CD4-positive, alpha-beta T cell (primary cell): Measurements from ENCODE around the gene ACSF2. TPM values are rescaled to one million over a fixed set of nuclear protein-coding genes. Genes with fewer than 3 reads are reported as not detected.
"Not testable (repeated sequence)": the region's sequence is repeated elsewhere in the genome, so short reads cannot be mapped to it uniquely, and the experiment has no call there.

ENCODE experiments used
- ATAC-seq: fragments of 200-7000 bp; cut with Tn5 transposase; one replicate; pipeline ENCODE4 v1.10.0; 2022; ENCODE audit warnings: mild to moderate bottlenecking; ENCODE audit not compliant: poor library complexity
- CTCF ChIA-PET: fragments of 350-600 bp; sonication (Branson Sonifier 250); formaldehyde crosslinking; loops from one replicate; lab custom pipeline; 2021; ENCODE audit warnings: antibody characterized with exemption, inconsistent platforms; lab: Charles Lee
- POLR2A ChIA-PET: fragments of 350-600 bp; sonication (Branson Sonifier 250); formaldehyde crosslinking; loops from one replicate; lab custom pipeline; 2021; ENCODE audit warnings: antibody characterized with exemption, inconsistent platforms; lab: Charles Lee
- DNase-seq, 14 experiments: peaks; one replicate each; pipeline ENCODE4 v3.0.0-alpha.2; 2013 to 2020; ENCODE audit warnings: mixed read lengths in 2 of 14
- H3K27ac ChIP-seq, 2 donors: one replicate each; pipeline versions ENCODE4 v1.5.1 to v1.7.0; 2013; ENCODE audit warnings: low read length in 2 of 2, low read depth in 1 of 2, mild to moderate bottlenecking in 1 of 2
- H3K27me3 ChIP-seq, 2 experiments: 1 replicate in 1 of 2; 2 replicates in 1 of 2; pipeline versions ENCODE4 v1.6.1 to v1.7.0; 2013; ENCODE audit warnings: low read length in 2 of 2, control low read depth in 1 of 2, mild to moderate bottlenecking in 1 of 2, moderate library complexity in 1 of 2; ENCODE audit not compliant: insufficient read depth in 2 of 2, control insufficient read depth in 1 of 2
- H3K36me3 ChIP-seq: one replicate; pipeline ENCODE4 v1.6.1; 2013; ENCODE audit warnings: low read length, control low read depth; ENCODE audit not compliant: insufficient read depth
- H3K4me1 ChIP-seq: one replicate; pipeline ENCODE4 v1.6.1; 2013; ENCODE audit warnings: low read length, control low read depth; ENCODE audit not compliant: insufficient read depth
- H3K4me3 ChIP-seq: one replicate; pipeline ENCODE4 v1.5.1; 2013; ENCODE audit warnings: mild to moderate bottlenecking, low read length, moderate library complexity
- H3K9me3 ChIP-seq, 2 experiments: 1 replicate in 1 of 2; 2 replicates in 1 of 2; pipeline versions ENCODE4 v1.6.1 to v1.7.0; 2013; ENCODE audit warnings: low read length in 2 of 2, mild to moderate bottlenecking in 2 of 2, control low read depth in 1 of 2, moderate library complexity in 1 of 2; ENCODE audit not compliant: control insufficient read depth in 1 of 2, insufficient read depth in 1 of 2
- H3K27ac Mint-ChIP-seq: one replicate; pipeline ENCODE4 v1.8.0; 2020; ENCODE audit warnings: mixed read lengths
- H3K27me3 Mint-ChIP-seq: one replicate; pipeline ENCODE4 v1.8.0; 2021; ENCODE audit warnings: mixed read lengths
- H3K36me3 Mint-ChIP-seq: one replicate; pipeline ENCODE4 v1.8.0; 2021; ENCODE audit warnings: low read depth, mixed read lengths
- H3K4me1 Mint-ChIP-seq: one replicate; pipeline ENCODE4 v1.8.0; 2021; ENCODE audit warnings: low read depth, mixed read lengths
- H3K4me3 Mint-ChIP-seq: one replicate; pipeline ENCODE4 v1.8.0; 2020; ENCODE audit warnings: mild to moderate bottlenecking, mixed read lengths
- H3K9me3 Mint-ChIP-seq: one replicate; pipeline ENCODE4 v1.8.0; 2020; ENCODE audit warnings: mixed read lengths
- CTCF ChIP-seq: fragments of 200-600 bp; IDR thresholded peaks from one replicate; pipeline ENCODE4 v1.8.0; 2022; ENCODE audit warnings: antibody characterized with exemption, mild to moderate bottlenecking
- intact Hi-C, 2 experiments: fragments of 100-400 bp; cut with DNase I in 1 of 2; cut with micrococcal nuclease in 1 of 2; formaldehyde crosslinking; loops; one replicate each; pipeline versions ENCODE4 v1.15.1 to v1.9.0; 2023 to 2025; cut with DNase I, micrococcal nuclease
- total RNA-seq, 174 experiments: library from RNA in 2 of 174; stranded (reverse) in 2 of 174; gene quantifications; one replicate each; pipeline ENCODE4 v1.2.3 and lab custom pipeline; 2021 to 2026

Gene ACSF2
- total RNA-seq, 2 experiments from 2014 or later, result 11.9 to 13.9 TPM

DNA sequence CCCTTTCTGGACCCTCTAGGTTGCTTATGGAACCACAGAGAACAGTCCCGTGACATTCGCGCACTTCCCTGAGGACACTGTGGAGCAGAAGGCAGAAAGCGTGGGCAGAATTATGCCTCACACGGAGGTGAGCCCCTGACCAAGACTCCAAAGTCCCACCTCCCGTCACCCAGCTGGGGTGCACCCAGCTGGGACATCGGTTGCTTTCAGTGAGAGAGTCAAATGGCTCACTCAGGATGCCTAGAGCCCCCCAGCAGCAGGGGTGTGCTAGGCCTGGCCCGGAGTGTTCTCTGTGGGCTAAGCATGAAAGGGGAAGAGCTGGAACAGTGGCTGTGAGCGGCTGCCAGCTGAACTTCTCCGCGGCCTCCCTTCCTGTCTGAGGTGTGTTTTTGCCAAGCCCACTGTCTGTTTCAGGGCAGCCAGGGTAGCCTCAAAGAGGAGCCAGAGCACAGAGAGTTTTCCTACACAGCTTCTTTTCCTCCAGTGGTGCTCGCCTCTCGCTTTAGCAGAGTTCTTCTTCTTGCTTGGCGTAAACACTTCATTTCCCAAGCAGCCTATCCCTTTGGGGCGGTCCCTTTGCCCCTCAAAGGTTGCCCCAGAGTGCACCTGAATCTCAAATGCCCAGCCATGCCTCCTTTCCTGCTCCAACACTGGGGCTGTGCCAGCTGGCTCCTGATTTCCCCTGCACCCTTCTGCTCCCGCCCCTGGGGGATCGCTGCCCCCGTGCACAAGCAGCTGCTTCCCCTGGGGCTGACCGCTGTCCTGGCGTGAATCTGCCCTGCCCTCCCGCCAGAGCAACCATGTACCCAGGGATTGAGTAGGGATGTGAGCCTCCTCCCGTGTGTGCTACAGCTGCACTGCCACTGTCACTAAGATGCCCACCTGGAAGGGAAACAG lies 45.2 kb downstream of the ACSF2 start:
- ChIA-PET CTCF (interaction anchor here (1.1 kb wide), 1 partner anchor 74 kb away, joined by 3 read pairs; no protein-coding TSS in a partner anchor), POLR2A (no interaction called here)
- intact Hi-C loops, result no loop called here
- Histone ChIP-seq H3K27me3 (peaks cover 22 to 26% of the 10 kb centered on the region in 2 experiments), H3K4me1 (peaks cover 26% of the 10 kb centered on the region), H3K4me3 (no peak overlapping the region), H3K36me3 (no peaks in the 10 kb centered on the region), H3K9me3 (peaks cover 0 to 18% of the 10 kb centered on the region in 2 experiments), H3K27ac (no peak overlapping the region)
- TF ChIP-seq CTCF, result no peak
- ATAC-seq (no peak), DNase-seq (no peak)
- Mint-ChIP-seq H3K4me1 (peaks cover 9% of the 10 kb centered on the region), H3K36me3 (no peaks in the 10 kb centered on the region), H3K27ac (no peak overlapping the region), H3K4me3 (no peak overlapping the region), H3K27me3 (peaks cover 27% of the 10 kb centered on the region), H3K9me3 (no peaks in the 10 kb centered on the region)

GRCh38 chr17:50472286-50472685 lies 46.3 kb downstream of the ACSF2 start:
- DNase-seq (no peak), ATAC-seq (no peak)
- no peak for TF ChIP-seq CTCF
- intact Hi-C loops, result no loop called here
- Histone ChIP-seq H3K27me3 (peaks cover 22% of the 10 kb centered on the region in 2 experiments), H3K4me3 (no peak overlapping the region), H3K9me3 (peaks cover 0 to 18% of the 10 kb centered on the region in 2 experiments), H3K27ac (no peak overlapping the region), H3K4me1 (peaks cover 17% of the 10 kb centered on the region), H3K36me3 (no peaks in the 10 kb centered on the region)
- ChIA-PET POLR2A (no interaction called here), CTCF (no interaction called here)
- H3K4me1 Mint-ChIP-seq, result peaks cover 9% of the 10 kb centered on the region
- peaks cover 23% of the 10 kb centered on the region for H3K27me3 Mint-ChIP-seq
- H3K9me3 Mint-ChIP-seq, result no peaks in the 10 kb centered on the region
- H3K27ac Mint-ChIP-seq, result no peak overlapping the region
- H3K36me3 Mint-ChIP-seq, result no peaks in the 10 kb centered on the region
- no peak overlapping the region for H3K4me3 Mint-ChIP-seq

GRCh38 chr17:50472761-50473161 lies 46.7 kb downstream of the ACSF2 start:
- POLR2A ChIA-PET, H3K4me1 Mint-ChIP-seq, H3K36me3 ChIP-seq, H3K4me3 ChIP-seq, H3K9me3 Mint-ChIP-seq, DNase-seq, ATAC-seq, H3K27ac Mint-ChIP-seq, CTCF ChIA-PET, H3K4me3 Mint-ChIP-seq, intact Hi-C loops, H3K27ac ChIP-seq, H3K36me3 Mint-ChIP-seq: not testable (repeated sequence)
- peaks cover 18 to 19% of the 10 kb centered on the region in 2 experiments for H3K27me3 ChIP-seq
- peaks cover 0 to 17% of the 10 kb centered on the region in 2 experiments for H3K9me3 ChIP-seq
- peaks cover 20% of the 10 kb centered on the region for H3K4me1 ChIP-seq
- peaks cover 18% of the 10 kb centered on the region for H3K27me3 Mint-ChIP-seq
